ENCODE measurements around the gene ACSM6.

- no peak for TF ChIP-seq CTCF (IDR thresholded peaks at IDR 0.05)
- TF ChIP-seq POLR2AphosphoS5 (IDR thresholded peaks at IDR 0.05) = no peak
- no peak for TF ChIP-seq EP300 (IDR thresholded peaks at IDR 0.05)
- no peak for TF ChIP-seq POLR2A (IDR thresholded peaks at IDR 0.05; ENCODE audit: low read depth)
Measured at GRCh38 chr10:95181726-95182125, 12.3 kb upstream of the ACSM6 start.
